Measurements from ENCODE around the gene ANKS1A.

- TF ChIP-seq CTCF (IDR thresholded peaks at IDR 0.05) (no peak), POLR2A (IDR thresholded peaks at IDR 0.05) (no peak)
These were observed 8.7 kb downstream of the ANKS1A start for GRCh38 chr6:34897716-34898115.

Data from testis (tissue), 2 donors.